Daoy (cell line): ENCODE data around the gene GYPE. TPM values are rescaled to one million over a fixed set of nuclear protein-coding genes. Genes with fewer than 3 reads are reported as not detected.
"Not testable (repeated sequence)": the region's sequence is repeated elsewhere in the genome, so short reads cannot be mapped to it uniquely, and the experiment has no call there.

ENCODE experiments used
- DNase-seq: peaks from one replicate; pipeline ENCODE4 v3.0.0-alpha.2; 2015; ENCODE audit warnings: low read depth
- total RNA-seq: library from RNA; depleted of rRNA; stranded (reverse); fragments of >200 nt; shearing (Covaris generic); gene quantifications from 2 replicates; pipeline ENCODE4 v1.2.3, GENCODE V29; 2014; rRNA removed

GYPE gene
- total RNA-seq, 1 experiment from 2014 or later: not detected

DNA sequence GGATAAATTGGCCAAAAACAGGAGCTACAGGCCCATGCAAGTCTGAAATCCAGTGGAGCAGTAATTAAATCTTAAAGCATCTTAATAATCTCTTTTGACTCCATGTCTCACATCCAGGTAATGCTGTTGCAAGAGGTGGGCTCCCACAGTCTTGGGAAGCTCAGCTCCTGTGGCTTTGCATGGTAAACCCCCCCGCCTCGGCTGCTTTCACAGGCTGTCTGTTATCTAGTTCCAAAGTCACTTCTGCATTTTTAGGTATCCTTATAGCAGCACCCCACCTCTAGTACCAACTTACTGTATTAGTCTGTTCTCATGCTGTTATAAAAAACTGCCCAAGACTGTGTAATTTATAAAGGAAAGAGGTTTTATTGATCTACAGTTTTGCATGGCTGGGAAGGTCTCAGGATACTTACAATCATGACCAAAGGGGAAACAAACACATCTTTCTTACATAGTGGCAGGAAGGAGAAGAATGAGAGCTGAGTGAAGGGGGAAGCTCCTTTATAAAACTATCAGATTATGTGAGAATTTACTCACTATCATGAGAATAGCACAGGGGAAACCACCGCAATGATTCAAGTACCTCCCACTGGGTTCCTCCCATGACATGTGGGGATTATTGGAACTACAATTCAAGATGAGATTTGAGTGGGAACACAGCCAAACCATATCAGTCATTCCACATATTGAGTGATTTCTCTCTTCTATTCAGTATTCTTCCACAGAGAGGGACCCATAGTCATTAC, 34.7 kb downstream of the GYPE start:
- DNase-seq: not testable (repeated sequence)

DNA sequence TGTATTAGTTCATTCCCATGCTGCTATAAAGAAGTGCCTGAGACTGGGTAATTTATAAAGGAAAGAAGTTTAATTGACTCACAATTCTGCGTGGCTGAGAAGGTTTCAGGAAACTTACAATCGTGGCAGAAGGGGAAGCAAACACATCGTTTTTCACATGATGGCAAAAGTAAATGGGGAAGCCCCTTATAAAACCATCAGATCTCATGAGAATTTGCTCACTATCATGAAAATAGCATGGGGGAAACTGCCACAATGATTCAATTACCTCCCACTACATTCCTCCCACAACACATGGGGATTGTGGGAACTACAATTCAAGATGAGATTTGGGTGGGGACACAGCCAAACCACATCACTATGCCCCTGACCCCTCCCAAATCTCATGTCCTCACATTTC, 35.4 kb downstream of the GYPE start:
- DNase-seq: not testable (repeated sequence)

DNA sequence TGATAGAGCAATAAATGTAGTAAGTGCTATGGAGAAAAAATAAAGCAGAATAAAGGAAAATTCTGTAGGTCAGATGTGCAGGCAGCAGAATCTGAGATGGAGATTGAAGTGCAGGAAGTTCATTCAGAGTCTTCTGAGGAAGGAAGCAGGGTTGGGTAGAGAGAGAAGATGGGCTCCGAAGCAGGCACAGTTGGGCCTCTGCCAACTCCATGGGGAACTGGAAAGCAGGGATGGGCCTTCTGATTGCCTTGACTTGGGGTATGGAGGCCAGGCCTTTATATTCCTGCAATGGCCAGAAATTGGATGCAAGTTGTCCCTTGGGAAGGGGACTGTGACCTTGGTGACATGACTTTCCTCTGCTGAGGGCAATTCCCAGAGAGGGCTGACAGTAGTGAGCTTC, 42.6 kb downstream of the GYPE start:
- not testable (repeated sequence) for DNase-seq

DNA sequence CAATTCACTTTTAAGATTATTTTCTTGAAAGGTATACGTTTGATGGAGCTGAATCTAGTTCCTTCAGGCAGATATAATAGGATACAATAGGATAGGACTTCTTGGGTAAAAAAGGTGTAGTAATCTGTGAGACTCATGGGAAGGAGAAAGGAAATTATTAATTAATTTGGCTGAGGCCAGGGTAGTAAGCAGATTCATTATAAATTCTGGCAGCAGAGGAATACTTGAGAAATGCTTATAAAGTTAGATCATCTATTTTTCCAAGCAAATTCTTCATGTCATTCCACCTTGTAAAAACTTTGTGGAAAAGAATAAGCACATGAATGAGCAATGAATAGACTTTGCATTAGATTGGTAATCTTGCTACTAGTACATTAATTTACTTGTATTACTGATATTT, 46.9 kb downstream of the GYPE start:
- DNase-seq: no peak

DNA sequence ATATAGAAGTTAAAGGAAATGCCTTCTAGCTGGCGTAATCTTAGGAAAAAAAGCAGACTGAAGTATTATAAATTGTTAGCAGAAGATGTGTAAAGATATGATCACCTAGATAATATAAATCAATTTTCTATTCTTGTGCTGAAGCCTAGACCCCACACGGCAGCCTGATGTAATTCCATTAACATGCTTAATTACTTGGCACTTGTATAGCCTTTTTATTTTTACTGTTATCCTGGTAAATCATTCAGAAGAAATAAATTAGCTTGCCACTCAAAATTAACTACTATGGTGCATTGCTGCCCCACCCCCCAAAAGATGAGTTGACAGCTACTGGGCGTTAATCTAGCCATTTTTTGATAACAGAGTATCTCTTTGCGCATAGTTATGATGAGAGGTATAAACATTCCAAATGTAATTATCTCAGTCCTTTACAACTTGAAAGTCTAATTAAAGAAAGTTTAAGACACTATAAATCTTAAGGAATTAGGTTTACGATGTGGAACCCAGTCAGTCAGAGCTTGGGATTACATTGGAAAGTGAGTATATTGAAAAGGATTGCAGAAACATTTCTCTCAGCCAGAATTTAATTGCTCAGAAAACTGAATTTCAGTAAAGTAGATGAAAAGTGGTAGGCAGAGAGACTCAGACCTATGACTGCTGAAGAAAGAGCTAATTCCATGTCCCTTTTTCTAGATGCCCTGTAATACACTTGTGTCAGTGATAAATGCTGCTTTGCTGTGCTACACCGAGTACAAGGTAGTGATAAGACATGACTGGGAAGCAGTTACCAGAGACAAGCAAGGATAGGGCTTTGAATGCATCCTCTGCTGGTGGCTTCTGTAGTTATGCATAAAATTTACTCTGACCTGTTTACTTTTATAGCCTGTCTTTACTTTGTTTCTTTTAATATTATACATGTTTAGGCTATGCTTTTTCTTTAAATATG, 47.7 kb downstream of the GYPE start:
- DNase-seq: not testable (repeated sequence)

DNA sequence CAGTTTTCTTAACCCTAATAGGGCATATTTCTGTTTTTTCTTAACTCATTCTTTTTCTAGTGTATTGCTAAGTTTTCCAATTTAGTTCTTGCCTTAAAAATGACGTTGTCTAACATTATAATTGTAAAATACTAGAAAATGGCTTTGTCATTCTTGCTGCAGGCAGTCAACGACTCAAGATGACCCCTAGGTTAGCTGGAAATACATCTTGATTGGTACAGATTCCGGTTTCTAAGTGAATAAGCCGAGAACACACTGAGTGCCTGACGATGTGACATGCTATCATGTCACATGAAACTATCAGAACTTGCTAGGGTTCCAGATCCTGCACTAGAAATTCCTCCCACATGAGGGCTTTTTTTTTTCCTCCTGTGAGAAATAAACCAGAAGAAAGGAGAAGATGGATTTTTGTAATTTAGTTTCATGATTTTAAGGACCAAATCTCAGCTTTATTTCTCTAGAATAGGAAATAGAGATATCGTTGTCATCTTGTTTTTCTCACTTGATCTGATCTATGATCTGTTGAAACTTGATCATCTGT, 49.3 kb downstream of the GYPE start:
- not testable (repeated sequence) for DNase-seq

DNA sequence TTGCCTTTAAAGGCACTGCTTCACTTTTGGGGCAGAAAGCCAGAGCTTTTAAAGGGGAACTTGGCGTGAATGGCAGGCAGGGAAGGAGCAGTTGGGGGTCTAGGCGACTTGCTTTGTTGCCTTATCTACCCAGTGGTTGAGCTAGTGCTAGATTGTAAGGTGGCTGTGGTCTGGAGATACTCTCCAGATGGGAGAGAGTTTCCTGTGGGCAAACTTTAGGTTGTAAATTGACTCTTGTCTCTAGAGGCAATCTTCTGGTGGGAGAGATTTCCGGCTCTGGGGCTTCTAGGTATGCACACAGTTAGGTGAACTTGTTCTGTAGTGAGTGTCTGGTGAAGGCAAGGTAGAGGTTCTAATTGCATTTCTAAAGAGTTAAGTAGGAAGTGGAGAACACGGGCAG, 50.7 kb downstream of the GYPE start:
- not testable (repeated sequence) for DNase-seq

DNA sequence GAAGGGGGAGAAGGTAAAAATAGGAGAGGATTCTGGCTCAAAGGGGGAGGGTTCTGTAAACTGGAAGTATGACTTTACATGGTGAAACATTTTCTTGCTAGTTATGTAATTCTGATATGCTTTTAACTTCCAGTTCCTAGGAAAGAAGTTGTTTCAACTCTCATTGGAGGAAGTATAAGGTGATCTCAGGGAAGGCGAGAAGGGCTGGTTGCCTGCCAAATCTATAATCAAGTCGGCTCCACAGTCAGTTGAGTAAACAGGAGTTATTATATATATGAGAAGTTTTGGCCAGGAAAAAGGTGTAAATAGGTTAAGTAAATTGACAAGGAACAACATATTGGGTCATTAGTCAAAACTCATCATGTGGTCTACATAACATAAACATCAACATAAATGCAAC, 56.1 kb downstream of the GYPE start:
- not testable (repeated sequence) for DNase-seq

DNA sequence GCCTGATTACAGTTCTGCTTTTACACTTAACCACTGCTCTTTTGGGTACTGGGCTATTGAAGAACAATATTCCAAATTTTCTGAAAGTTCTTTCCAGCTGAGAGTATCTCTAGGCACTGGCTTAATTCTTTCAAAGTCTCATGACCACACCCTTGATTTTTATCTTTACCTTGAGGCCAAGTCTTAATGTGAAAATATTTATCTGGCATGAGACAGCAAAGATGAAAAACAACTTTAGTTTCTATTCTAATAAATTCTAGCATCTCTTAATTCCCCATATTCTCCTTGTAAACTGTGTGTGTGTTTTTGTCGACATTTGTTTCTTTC, 61.9 kb downstream of the GYPE start:
- not testable (repeated sequence) for DNase-seq

DNA sequence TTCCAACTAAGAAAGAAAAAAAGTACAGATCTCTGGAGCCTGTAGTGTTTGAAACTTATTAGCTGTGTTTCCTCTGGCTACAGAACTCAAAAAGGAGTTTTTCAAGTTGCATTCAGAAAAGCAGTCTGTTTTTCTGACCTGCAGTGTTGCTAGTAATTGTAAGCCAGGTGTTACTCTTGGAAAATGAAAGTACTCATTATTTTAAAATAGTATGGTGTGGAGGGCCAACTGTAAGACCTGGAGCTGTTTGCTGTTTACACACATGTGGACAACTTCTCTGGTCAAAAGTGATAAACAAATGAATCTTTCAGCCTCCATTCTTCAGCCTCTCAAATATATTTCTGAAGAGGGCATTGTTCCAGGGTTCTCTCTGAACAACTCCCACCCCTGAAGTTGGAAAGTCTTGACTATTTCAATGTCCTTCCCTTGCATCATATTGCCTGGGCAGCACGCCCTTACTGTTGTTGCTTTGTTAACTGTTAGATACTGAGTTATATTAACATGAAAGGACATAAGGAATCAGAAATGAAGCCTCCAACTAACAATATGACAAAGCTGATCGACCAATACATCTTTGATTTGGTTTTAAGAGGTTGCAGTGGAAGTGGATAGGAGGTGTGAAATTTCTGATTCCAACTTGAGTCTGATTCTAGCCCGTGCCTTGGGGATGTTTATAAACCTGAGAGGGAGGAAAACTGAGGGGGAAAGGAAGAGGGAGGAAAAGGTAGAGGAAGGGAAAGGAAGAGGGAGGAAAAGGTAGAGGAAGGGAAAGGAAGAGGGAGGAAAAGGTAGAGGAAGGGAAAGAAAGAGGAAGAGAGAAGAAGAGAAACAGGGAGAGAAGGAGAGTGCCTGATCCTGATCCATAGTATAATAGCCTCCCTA, 62.5 kb downstream of the GYPE start:
- DNase-seq: not testable (repeated sequence)

DNA sequence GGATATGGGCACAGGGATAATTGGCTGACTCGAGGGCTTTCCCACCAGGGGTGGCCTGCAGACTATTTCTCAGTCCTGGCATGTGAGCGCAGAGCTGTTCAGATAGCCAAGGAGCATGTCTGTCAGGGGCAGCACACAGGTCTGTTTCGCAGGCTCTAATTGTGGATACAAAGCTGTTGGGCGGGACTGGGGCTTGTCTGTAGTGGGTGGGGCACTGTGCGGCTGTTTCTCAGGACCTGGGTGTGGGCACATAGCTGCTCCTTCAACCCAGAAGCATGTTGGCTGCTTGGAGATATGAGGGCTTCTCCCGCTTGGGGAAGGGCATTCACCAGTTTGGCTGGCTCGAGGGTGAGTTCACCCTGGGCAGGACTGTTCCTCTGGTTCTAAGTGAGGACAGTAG, 65.9 kb downstream of the GYPE start:
- not testable (repeated sequence) for DNase-seq

DNA sequence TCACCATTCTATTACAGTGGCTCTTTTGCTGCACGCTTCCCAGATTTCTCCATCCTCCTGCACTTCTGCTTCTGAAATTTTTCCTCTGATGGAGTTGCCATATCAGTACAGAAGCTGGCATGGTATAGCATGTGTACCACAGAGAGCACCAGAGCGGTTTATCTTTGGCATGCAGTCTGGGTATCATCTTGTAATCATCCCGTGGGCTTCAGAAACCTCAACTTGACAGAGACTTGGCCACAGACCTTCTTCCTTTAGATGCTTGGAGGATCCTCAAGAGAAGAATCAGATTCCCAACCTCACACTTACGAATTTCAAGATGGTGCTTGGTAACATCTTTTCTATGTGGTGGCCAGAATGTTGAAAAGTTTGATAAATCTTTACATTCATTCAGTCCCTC, 71.2 kb downstream of the GYPE start:
- not testable (repeated sequence) for DNase-seq

DNA sequence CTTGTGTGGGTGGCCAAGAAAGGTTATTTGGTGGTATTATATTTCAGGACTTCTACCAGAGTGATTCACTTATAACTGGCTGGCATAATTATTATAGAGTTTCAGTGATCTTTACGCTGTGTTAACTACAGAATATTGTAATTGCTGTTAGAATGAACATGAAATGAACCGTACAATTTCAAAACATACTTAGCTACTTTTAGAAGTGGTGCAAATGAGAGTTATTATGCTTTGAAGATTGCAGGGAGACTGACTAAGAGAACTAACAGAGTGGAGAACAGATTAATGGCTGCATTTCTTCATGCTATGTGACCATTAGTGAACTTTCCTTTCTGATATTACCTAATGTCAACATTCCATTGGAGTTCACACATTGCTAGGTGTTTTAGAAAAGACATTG, 71.7 kb downstream of the GYPE start:
- DNase-seq: not testable (repeated sequence)

DNA sequence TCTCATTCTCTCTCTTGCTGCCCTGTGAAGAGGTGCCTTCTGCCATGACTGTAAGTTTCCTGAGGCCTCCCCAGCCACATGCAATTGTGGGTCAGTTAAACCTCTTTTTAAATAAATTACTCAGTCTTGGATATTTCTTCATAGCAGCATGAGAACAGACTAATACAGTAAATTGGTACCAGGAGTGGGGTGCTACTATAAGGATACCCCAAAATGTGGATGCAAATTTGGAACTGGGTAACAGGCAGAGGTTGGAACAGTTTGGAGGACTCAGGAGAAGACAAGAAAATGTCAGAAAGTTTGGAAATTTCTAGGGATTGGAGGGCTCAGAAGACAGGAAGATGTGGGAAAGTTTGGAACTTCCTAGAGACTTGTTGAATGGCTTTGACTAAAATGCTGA, 74.8 kb downstream of the GYPE start:
- DNase-seq: not testable (repeated sequence)

DNA sequence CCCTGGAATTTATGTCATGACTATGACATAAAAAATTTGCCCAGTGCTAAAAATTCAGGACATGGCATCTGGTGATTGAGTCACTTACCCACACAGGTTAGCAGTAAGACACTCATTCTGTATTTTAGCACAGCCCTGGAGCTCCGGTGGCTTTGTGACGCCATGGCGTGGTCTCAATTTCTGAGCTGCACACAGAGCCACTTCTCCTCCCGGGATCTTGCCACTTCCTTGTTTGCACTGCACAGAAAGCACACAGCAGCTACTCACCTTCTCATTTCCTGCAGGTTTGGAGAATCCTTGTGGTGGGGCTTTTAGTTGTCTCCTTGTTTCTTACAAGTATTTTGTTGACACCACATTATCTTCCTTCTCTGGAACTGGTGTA, 76.1 kb downstream of the GYPE start:
- DNase-seq: not testable (repeated sequence)

Other genes starting within 250 kb of the GYPE start
- gene FREM3, start 204.9 kb downstream of the GYPE start, total RNA-seq: not detected in 2 replicates
- gene GYPB, start 113.8 kb upstream of the GYPE start, total RNA-seq: not detected in 2 replicates
- not detected in 2 replicates for gene GYPA, start 235.2 kb upstream of the GYPE start, total RNA-seq